ENCODE results near the gene CNP. TPM values are rescaled to one million over a fixed set of nuclear protein-coding genes. Genes with fewer than 3 reads are reported as not detected.

CNP gene
- total and polyA plus RNA-seq, 2 of the 8 experiments (the other 6 are each of a cell fraction or from before 2014, with no cell fraction given), result 21.9 to 60.6 TPM

GRCh38 chr17:41996855-41997164 is 30.2 kb downstream of the CNP start:
- H3K27me3 ChIP-seq (replicated peaks in 1 of 4; ENCODE audit: control insufficient read depth in 3 of 4, extremely low read depth in 1 of 4, insufficient read depth in 3 of 4, low read length in 3 of 4), result no peaks in the 10 kb centered on the region
- no peak overlapping the region for H3K27ac ChIP-seq (ENCODE audit: low read depth, low read length)
- H2BK20ac ChIP-seq (ENCODE audit: low read length), result no peak overlapping the region
- H3K56ac ChIP-seq (replicated peaks; ENCODE audit: insufficient read length, low read depth, low read length), result no peak overlapping the region
- no peaks in the 10 kb centered on the region for H3K23me2 ChIP-seq (ENCODE audit: low read depth, low read length)
- H4K8ac ChIP-seq (ENCODE audit: extremely low read depth, insufficient read depth, low read length), result no peak overlapping the region
- no peak overlapping the region for H2AK5ac ChIP-seq (ENCODE audit: low read depth, low read length)
- H2BK5ac ChIP-seq (ENCODE audit: low read depth, low read length), result no peak overlapping the region
- H3K9ac ChIP-seq (replicated peaks in 1 of 4; ENCODE audit: extremely low read depth in 1 of 4, low read depth in 3 of 4, low read length in 3 of 4), result no peak overlapping the region
- no peak overlapping the region for H3K4me2 ChIP-seq (ENCODE audit: insufficient read depth in 1 of 2, low read depth in 2 of 2, low read length in 2 of 2)
- no peaks in the 10 kb centered on the region for H3K9me3 ChIP-seq (ENCODE audit: insufficient read depth in 2 of 2, low read depth in 1 of 2, low read length in 1 of 2)
- no peak overlapping the region for H2BK120ac ChIP-seq (replicated peaks; ENCODE audit: low read depth, low read length)
- no peak for FAIRE-seq
- H2AFZ ChIP-seq (ENCODE audit: low read length), result no peak overlapping the region
- H4K5ac ChIP-seq (ENCODE audit: insufficient read length, low read depth, low read length), result no peak overlapping the region
- H3K4me1 ChIP-seq (replicated peaks in 1 of 4; ENCODE audit: control insufficient read depth in 3 of 4, insufficient read depth in 4 of 4, low read length in 3 of 4), result no peaks in the 10 kb centered on the region
- no peak overlapping the region for H3K14ac ChIP-seq (ENCODE audit: insufficient read length)
- peaks cover 0 to 12% of the 10 kb centered on the region in 2 experiments; a peak in 2 of 4 replicates for H3K79me2 ChIP-seq (ENCODE audit: control insufficient read depth in 1 of 2, insufficient read depth in 2 of 2, low read length in 2 of 2)
- no peak overlapping the region for H2BK12ac ChIP-seq (ENCODE audit: low read depth, low read length)
- no peak overlapping the region for H3K23ac ChIP-seq (ENCODE audit: insufficient read length)
- no peak overlapping the region for H3K4ac ChIP-seq (replicated peaks; ENCODE audit: insufficient read length, low read depth, low read length)
- no peak overlapping the region for H4K91ac ChIP-seq (replicated peaks; ENCODE audit: insufficient read length, low read length)
- WGBS, 2 experiments (ENCODE audit: extremely low coverage in 1 of 2, insufficient coverage in 1 of 2, insufficient read length in 1 of 2, insufficient replicate concordance in 2 of 2, low coverage in 1 of 2, low lambda C conversion rate in 2 of 2, missing lambda C conversion rate in 1 of 2), result 93% methylated on average over 2 of the region's 2 CpGs; no CpG with 5 or more reads in 1 of the 2 experiments
- ChIA-PET POLR2A (ENCODE audit: partially characterized antibody) (interaction anchor here (0.7 to 1.0 kb wide), 2 partner anchors 15 to 28 kb away, joined by 3 read pairs; no protein-coding TSS in a partner anchor), CTCF (ENCODE audit: partially characterized antibody) (interaction anchor here (1.9 to 3.0 kb wide), 3 partner anchors 12 to 28 kb away, joined by 5 to 8 read pairs (median 6); no protein-coding TSS in a partner anchor)
- H3K4me3 ChIP-seq (ENCODE audit: extremely low read depth in 1 of 4, insufficient read depth in 2 of 4, low read depth in 3 of 4, low read length in 4 of 4), result no peak overlapping the region
- H3K36me3 ChIP-seq (ENCODE audit: control insufficient read depth in 2 of 4, insufficient read depth in 4 of 4, low read length in 3 of 4), result peaks cover 31 to 90% (median 69%) of the 10 kb centered on the region in 4 experiments
- H2BK15ac ChIP-seq (ENCODE audit: low read length), result no peak overlapping the region
- peaks cover 0 to 9% of the 10 kb centered on the region in 2 experiments for H4K20me1 ChIP-seq (replicated peaks in 1 of 2; ENCODE audit: control insufficient read depth in 1 of 2, insufficient read depth in 2 of 2, low read length in 2 of 2)
- no peaks in the 10 kb centered on the region for H3K79me1 ChIP-seq (ENCODE audit: low read depth, low read length)
- no peak for DNase-seq (ENCODE audit: low read depth in 1 of 2, low spot score in 2 of 2)
- H3K18ac ChIP-seq (ENCODE audit: extremely low read depth, low read length), result no peak overlapping the region
- TF ChIP-seq CHD2 (IDR thresholded peaks at IDR 0.05; ENCODE audit: low read length) (no peak), TCF12 (IDR thresholded peaks at IDR 0.05; ENCODE audit: low read depth, low read length) (no peak), POU5F1 (IDR thresholded peaks at IDR 0.05; ENCODE audit: low read depth, low read length) (no peak), MAFK (IDR thresholded peaks at IDR 0.05; ENCODE audit: low read depth, low read length) (no peak), TEAD4 (IDR thresholded peaks at IDR 0.05; ENCODE audit: low read depth, low read length) (no peak), ASH2L (IDR thresholded peaks at IDR 0.05; ENCODE audit: low read length) (no peak), E2F6 (IDR thresholded peaks at IDR 0.05) (no peak), EZH2 (IDR thresholded peaks at IDR 0.05; ENCODE audit: low read depth, low read length, severe bottlenecking) (no peak), NRF1 (IDR thresholded peaks at IDR 0.05; ENCODE audit: low read depth, low read length) (no peak), SIN3A (conservative IDR thresholded peaks at IDR 0.05 in 1 of 2, IDR thresholded peaks at IDR 0.05 in 1 of 2; ENCODE audit: low read depth in 1 of 2, low read length in 2 of 2) (no peak)

Measured in H1 (cell line).